AG08396 (cell line): ENCODE measurements around the gene USP49.
"Not testable (repeated sequence)": the region's sequence is repeated elsewhere in the genome, so short reads cannot be mapped to it uniquely, and the experiment has no call there.

ENCODE experiments used
- DNase-seq: peaks from one replicate; pipeline ENCODE4 v3.0.0; 2012; ENCODE audit warnings: low spot score, mixed read lengths

Gene USP49

DNA sequence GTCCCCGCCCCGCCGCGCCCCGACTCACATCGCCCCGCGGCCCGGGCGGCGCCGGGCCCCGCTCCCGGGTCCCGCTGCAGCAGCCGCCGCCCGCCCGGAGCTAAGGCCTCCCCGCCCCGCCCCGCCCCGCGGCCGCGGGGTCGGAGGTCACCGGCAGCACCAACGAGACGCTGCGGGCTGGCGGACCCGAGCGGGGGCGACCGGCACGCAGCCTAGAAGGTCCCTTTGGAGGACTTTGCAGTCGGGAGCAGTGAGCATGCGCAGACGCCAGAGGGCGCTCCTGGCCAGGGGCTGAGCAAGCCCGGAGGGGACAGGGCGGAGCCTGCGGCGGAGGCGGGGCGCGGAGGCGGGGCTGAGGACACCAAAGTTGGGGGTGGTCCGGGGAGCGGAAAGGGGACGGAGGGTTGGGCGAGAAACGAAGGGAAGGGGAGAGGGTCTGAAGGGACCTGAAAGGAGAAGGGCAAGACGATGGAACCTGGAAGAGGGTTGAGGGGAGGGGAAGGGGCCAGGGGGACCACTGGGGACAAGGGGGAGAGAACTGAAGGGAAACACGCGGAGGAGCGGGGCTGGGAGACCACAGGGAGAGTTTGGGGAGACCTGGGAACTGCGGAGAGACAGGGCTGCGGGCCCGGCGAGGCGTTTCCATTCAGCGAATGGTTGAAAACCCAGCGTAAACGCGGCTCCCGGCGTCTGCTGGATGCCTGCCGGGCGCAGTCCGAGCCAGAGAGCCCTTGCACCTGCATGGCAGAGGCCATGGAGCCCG, 115.2 kb downstream of the USP49 start, which contains the start of gene FRS3:
FRS3 (minus strand) TSS at position 113 of the 763 bp plus-strand sequence. CDS start 2,913 bp downstream, outside the sequence.
- peak; percentile 99 for DNase-seq

DNA sequence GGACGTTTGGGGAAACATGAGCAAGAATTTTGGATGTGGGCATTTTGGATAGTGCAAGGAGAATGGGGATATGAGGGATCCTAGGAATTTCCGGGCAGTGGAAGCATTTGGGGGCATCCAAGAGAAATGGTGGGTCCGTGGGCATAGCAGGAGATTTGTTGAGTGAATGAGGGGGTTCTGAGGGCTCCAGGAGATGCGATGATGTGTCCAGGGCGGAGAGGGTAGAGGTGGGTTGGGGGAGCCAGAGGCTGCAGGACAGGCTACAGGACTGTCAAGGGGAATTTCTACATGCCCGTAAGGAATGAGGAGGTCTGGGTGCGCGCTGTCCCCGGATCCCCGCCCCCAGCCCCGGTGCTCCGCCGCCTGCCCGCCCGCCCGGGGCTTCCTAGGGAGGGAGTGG, 115.8 kb downstream of the USP49 start:
- no peak for DNase-seq

DNA sequence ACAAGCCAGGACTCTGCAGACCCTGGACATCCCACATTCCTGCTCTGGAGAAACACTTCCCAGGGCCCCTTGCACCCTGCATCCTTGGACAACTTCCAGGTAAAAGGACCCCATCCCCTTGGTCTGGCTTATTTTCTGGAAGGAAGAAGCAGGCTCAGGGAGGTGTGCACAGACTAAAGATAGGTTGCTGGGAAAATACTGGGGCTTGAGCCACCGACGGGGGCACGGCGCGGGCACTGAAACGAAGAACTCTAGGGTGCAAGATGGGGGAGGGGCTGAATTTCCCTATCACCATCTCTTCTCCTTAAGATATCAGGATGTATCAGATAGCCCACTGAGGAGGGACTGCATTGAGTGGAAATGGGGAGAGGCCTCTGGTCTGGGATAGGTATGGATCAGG, 116.3 kb downstream of the USP49 start:
- DNase-seq, result no peak

DNA sequence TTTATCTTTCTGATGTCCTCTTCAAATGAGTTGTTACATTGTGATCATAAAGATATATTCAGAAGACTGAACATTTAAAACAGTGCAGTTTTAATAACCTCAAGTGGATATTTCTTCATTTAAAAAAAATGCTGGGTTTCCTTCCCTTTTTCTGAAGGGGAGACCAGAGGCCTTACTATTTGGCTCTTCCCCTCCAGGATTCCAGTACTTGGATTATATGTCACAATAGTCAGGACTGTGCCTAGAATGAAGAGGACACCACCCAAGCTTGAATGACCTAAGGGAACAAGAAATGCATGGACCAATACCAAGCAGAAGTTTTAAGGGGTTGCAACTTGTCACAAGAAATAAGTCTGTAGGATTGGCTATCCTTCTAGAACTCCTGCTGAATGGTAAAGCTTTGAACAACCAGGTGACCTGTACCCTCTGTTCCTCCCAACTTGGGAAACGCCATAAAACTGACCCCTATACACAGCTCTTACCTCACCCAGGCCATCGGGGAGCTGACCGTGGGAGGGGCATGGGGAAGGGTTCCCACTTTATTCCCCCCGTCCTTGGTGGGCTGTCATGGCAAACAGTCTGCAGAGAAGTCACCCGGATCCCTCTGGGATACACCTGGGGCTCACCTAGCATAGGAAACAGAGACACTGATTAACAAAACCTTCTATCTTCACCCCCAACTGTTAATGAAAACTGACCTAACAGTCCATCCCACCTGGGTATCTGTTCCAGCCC, 117.5 kb downstream of the USP49 start:
- DNase-seq, result no peak

DNA sequence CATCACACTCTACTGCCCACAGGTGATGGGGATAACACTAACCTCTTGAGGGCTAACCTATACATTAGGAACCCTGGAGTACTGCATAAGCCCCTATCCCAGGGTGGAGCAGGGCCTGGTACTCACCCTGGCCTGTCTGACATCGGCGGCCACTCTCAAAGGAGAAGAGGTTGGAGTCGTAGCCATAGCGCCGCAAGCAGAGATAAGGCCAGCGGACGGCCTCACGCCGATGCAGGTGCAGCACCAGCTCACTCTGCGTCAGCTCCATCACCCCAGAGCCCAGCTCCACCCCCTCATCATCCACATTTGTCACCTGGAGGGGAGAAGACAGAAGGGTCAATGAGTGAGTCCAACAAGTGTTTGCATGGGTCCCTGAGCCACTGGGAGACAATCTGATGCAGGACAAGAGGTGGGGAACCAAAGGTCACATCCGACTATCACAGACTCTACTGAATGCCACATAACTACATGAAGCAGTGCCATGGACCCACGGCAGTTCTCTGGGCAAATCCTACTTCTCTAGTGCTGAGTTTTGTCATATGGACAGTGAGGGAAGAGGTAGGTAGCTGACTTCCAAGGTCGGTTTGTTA, 119.8 kb downstream of the USP49 start:
- DNase-seq, result no peak

DNA sequence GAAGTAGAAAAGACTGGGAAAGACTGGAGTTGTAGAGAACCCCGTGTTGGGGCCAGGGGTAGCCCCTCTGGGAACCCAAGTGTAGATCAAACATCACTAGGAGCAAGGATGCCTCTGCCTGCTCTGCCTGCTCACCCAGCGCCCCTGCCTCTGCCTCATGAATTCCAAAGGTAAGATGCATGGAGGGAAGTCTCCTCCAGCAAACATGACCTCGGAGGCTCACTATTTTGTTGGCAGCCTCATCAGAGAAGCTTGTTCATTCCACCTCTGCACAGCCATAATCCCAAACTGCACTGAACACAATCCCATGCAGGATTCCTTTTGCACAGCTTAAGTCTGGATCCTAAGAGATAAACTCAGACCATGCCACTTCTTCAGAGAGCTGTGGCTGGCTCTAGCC, 120.3 kb downstream of the USP49 start:
- no peak for DNase-seq

DNA sequence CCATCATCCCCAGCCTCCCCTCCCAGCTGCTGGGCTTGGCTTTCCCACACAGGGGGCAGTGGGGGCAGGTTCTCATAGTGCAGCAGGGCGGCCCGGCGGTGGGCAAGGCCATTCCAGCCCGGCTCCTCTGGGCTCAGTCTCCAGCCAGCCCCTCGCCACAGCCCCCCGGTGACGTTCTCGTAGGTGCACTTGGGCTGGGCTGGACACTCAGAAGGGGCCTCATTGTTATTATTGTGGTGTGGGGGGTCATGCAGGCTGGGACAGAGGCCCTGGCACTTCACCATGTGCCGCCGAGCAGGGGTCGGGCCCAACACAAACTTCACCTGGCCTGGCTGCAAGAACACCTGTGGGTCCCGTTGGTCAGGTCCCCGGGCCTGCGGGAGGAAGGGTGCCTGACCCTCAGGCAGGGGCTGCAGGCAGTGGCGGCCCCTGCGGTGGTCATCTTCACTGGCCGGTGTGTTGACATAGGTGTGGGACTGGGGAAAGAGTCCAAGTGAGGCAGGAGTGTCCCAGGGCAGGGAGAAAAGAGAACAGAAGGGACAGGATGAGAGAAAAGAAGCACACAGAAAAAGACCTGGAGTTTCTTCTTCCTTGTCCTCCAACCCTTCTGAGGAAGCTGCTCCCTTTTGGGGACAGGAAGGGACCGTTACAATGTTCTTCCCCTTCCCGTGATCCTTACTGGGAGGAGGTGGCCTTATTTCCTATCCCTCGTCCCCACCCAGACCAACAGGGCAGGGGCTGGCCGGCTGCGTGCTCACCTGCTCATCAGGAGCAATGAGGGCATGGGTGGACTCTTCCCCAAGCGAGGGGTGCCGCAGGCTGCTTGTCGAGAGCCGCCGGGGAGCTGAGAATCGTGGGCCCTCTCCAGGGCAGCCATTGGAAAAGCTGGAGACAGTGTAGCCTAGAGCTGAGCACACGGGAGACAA, 123.9 kb downstream of the USP49 start:
- DNase-seq, result no peak

DNA sequence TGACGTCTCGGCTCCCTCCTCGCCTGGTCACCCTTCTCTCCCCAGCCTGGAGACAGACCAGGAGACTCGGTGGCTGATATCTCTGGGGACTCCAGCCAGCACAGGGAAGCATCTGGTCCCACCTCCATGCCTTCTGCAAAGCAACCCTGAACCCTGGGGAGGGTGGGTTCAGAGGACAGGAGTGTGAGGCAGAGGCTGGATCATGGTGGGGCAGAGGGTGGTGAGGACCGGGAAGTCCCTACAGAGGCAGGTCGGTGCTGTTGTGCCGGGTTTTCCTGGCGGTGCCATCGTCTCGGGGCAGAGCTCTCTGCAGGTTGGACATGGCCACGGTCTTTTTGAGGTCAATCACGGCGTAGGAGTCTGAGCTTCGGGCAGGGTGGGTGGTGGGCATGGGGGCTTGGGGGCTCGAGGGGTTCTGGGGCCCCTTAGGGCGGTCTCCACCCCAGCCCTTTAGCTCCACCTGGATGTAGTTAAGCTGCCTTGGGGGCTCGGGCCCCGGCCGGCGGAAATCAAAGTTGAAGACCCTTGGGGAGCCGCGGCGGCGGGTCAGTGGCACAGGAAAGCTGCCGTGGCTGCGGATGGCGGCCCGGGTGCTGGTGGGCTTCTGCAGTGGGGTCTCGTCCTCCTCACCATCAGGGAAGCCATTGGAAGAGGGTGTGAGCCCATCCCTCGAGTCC, 124.7 kb downstream of the USP49 start:
- DNase-seq, result no peak

DNA sequence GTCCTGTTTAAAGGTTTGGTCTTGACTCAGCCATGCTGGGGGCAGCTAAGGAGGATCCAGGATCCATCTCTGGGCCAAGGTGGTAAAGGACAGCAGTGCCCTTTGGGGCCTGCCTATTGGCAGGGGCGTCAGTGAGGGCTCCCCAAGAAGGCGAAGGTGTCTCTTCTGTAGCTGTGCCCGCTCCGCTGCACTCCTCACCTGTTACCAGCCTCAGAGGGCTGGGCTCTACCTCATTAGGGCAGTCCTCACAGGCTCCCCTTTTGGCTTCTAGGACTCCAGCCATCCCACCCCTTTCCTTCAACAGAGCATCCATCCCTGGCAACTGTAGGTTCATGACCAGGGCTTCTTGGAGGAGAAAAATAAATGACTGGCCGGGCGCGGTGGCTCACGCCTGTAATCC, 125.8 kb downstream of the USP49 start:
- DNase-seq, result no peak

DNA sequence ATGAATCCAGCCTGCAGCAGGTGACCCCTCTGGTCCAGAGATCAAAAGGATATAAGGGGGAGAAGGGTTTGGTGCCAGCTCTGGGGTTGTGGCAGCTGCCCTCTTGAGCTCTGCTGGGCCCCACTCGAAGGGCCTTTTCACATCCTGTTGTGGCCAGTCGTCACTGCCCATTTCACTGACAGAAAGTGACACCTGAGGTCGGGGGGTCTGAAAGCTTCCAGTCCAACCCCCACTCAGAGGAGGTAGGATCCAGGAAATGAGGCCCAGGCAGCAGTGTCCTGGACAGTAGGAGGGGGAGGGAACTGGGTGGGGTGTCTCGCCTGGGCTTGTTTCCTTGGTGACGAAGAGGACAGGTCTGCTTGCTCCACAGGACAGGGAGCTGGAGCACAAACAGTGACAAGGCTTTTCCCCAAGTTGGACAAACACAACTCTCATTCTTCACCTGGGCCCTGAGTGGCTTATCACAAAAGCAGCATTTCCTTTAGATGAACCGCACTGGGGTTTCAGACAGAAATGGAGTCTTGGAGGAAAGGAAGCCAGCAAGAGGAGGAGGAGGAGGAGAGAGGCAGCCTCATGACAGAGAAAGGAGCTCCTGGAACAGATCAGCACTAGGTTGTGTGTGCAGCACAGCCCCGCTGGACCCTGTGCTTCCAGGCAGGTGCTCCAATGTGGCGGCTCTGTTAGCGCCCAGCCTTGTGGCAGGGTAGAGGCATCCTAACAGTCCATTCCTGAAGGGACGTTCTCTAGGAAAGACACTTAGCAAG, 126.4 kb downstream of the USP49 start:
- no peak for DNase-seq

DNA sequence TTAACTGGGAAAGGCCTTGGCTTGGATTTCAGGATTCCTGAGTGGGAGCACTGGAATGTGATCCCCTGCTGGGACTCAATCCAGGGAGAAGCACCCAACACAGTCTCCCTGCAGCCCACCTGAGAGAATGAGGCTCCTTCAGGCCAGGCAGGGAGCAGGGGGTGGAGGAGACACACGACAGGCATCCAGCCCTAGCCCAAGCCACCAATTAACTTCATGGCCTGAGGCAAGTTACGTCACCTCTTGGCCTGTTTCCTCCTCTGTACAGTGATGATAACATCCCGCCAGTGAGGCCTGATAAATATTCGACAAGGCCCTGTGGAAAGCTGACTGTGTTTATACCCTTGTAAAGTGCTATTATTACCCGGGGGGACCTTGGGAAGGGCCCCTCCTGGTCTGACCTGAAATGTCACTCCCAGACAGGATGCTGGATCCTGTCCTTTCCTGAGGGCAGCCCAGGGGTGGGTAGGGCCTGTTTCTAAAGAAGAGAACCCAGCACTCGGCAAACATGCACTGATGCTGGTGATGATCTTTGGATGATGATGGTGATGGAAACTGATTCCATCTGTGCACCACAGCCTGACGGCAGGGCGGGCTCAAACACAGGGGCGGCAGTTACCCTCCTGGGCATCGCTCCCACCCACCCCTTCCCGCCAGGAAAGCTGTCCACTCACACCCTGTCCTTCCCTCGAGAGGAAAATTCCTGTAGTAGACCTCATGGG, 127.9 kb downstream of the USP49 start:
- DNase-seq, result peak; percentile 81

DNA sequence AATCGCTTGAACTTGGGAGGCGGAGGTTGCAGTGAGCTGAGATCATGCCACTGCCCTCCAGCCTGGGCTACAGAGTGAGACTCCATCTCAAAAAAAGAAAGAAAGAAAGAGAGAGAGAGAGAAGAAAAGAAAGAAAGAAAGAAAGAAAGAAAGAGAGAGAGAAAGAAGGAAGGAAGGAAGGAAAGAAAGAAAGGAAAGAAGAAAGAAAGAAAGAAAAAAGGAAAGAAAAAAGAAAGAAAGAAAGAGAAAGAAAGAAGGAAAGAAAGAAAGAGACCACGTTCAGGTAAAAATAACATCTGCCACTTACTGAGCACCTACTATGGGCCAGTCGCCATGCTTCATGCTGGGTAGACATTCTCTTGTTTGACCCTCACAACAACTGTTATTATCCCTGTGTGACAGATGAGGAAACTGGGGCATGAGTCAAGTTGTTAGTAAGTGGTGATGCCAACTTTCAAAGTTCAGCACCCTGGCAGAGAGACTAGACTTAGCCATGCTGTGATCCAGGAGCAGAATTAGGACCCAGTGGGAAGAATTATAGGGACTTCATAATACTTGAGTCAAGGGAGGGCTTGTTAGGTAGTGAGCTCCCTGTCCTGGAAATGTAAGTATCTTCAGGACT, 129.0 kb downstream of the USP49 start:
- not testable (repeated sequence) for DNase-seq

DNA sequence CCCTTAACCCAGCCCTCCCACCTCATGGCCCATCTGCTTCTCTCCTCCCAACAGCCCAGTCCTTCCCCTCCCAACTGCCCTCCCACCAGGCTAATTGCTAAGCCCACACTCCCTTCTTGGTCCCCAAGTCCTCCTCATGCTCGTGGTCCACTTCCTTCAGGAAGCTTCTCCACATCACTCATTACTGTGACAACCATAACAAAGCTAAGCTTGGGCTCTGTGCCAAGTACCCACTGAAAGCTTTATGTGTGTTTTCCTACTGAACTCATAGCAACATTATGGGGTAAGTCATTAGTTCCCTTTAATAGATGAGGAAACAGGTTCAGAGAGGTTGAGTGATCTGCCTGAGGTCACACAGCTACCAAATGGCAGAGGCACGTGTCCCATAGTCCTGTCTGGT, 131.7 kb downstream of the USP49 start:
- DNase-seq, result no peak

DNA sequence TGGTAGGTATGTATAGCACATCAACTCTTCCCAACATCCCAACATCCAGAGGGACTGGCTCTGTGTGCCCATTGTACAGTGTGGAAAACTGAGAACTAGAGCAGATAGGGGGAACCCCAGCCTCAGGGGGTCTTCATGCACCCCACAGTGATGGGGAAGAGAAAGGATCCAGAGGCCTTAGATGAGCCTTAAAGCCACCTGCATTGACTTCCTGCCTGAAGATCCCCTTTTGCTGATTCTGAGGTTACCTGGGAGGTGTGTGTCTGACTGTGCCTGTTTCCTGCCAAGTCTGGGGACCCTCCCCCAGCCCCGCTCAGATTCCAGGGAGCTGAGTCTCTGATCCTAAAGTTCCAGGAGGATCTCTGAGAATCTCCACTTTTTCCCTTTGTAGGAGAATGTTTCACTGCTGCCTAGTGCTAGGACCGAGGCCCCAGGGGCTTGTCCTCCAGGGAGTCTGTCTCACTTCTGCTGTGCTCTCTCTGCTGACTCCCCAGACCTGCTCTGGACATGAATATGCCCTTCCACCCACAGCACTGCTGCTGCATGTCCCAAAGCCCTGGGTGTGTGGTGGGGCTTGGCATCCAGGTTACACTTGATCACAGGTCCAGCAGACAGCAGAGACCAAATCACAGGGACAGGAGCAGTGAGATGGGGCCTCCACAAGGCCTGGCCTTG, 135.1 kb downstream of the USP49 start:
- no peak for DNase-seq

DNA sequence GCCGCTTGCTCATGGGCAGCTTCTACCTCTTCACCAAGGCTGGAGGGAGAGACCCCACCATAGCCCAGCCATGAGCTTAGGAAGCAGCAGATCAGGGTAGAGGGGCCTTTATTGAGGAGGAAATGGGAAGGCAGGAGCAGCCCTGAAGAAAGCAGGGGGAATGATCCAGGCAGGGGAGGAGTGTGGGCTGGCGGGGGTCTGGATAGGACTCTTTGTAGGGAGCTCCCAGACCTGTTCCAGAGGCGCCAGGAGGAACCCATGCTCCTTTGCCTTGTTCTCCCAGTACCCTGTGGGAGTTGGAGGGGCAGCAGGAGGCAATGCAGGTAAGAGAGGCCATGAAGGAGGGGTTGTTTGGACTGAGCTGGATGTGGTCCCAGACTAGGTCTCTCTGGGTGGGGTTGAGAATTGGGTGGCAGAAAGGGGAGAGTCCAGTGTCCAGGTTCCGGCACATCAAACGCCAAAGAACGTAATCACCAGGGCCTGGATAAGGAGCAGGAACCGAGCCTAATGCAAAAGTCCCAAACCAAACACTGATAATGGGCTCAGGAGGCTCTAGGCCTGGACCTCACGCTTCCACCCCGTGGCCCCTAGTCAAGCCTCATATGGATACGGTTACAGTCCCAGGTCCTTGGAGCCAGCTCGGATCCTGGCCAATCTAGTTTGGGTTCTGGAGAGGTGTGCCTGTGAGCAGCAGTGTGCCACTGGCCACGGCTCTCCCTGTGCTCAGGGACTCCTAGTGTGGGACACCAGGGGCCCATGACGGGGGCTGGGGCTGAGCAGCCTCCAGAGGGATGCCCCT, 135.9 kb downstream of the USP49 start:
- DNase-seq, result no peak

DNA sequence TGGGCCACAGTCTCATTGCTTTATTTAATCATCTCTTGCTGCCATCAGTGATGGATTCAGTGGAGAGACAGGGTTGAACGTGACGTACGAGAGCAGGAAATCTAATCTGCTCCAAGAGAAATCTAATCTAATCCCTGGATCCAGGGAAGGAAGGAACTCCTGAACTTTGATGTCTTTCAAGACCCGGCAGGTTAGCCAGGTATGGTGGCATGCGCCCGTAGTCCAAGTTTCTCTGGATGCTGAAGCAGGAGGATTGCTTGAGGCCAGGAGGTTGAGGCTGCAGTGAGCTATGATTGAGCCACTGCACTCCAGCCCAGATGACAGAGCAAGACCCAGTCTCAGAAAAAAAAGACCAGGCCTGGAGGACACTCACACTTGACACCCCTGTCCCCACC, 136.5 kb downstream of the USP49 start:
- DNase-seq, result no peak

DNA sequence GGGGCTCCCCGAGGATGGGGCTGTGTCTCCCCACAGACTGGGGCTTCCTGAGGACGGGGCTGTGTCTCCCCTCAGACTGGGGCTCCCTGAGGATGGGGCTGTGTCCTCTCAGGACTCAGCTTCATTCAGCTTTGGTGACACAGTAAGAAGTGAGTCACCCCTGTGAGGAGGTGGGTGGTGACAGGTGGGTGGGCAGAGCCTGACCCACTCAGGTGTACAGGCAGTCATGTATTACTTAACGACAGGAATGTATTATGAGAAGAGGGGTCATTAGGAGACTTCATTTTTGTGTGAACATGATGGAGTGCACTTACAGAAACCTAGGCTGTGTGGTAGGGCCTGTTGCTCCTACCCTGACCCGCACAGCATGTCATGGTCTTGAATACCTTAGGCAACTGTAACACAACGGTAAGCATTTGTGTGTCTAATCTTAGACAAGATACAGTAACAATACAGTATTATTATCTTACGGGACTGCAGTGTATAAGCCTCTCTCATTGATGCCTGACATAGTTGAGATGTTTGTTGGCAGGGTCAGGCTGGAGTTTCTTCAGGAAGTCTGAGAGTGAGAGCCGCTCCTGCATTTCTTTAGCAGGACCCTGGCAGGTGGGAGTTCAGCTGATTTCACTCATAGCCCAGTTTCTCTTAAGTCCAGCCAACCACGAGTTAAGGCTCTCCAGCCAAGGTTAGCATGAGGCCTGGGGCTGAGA, 137.1 kb downstream of the USP49 start:
- no peak for DNase-seq
